A172 (cell line): Measurements from ENCODE around the gene SRSF1. TPM values are rescaled to one million over a fixed set of nuclear protein-coding genes. Genes with fewer than 3 reads are reported as not detected.
"Not testable (repeated sequence)": the region's sequence is repeated elsewhere in the genome, so short reads cannot be mapped to it uniquely, and the experiment has no call there.

ENCODE experiments used
- DNase-seq: peaks from one replicate; pipeline ENCODE4 v3.0.0-alpha.2; 2015; ENCODE audit warnings: low spot score
- total RNA-seq: library from RNA; depleted of rRNA; stranded (reverse); fragments of >200 nt; shearing (Covaris generic); gene quantifications from 2 replicates; pipeline ENCODE4 v1.2.3, GENCODE V29; 2014; rRNA removed

SRSF1 gene
- total RNA-seq, 1 experiment from 2014 or later, result 612 TPM

DNA sequence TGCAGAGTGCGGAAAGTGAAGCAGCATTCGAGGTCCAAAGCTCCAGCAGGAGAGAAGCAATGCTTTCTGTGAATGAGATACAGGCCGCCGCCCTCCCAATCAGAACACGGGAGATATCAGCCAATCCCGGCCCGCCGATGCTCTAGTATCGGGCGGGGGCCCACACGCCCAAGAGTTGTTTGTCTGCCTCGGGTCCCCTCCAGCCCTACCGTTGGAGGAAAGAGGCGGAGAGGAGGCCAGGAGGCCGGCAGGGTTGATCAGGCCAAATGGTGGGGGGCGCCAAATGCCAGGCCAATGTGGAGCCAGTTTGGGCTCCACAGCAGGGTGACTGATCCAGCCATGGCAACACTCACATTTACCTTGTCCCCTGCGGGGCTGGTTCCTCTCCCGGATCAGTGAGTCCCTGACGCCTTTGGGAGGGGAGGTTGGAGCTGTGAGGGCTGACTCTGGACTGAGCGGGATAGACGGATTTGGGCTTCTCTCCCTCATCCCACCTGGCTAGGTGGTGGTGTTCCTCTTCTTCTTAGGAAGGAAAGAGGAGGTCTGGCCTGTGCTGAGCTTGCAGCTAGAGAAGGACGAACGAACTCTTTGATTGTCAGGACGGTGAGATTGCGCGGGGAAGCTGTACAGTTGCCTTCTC lies 41.4 kb downstream of the SRSF1 start:
- no peak for DNase-seq

GRCh38 chr17:57963149-57963511 lies 43.9 kb downstream of the SRSF1 start:
- DNase-seq, result no peak

GRCh38 chr17:57962279-57963148 lies 44.5 kb downstream of the SRSF1 start:
- no peak for DNase-seq

- DNase-seq, result no peak
Observed at GRCh38 chr17:57959929-57960328, 47.1 kb downstream of the SRSF1 start.

- DNase-seq, result not testable (repeated sequence)
Observed at GRCh38 chr17:57958391-57958790, 48.7 kb downstream of the SRSF1 start.

DNA sequence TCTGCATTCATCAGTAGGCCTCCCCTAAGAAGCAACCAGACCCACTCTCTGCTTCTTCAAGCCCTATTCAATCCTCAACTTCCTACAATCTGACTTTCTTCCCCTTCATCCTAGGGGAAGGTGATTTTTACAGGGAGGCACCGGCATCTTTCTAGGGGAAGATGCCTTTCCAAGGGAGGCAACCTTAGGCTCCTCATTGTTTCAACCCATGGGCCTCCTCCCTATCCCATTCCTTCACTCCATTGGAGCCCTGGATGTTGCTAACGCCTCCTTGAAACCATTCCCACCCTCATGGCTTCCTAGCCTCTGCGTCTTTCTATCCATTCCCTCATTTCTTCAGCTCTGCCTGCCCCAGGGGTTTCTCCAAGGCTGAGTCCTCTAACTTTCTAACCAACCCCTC lies 49.2 kb downstream of the SRSF1 start:
- no peak for DNase-seq

DNA sequence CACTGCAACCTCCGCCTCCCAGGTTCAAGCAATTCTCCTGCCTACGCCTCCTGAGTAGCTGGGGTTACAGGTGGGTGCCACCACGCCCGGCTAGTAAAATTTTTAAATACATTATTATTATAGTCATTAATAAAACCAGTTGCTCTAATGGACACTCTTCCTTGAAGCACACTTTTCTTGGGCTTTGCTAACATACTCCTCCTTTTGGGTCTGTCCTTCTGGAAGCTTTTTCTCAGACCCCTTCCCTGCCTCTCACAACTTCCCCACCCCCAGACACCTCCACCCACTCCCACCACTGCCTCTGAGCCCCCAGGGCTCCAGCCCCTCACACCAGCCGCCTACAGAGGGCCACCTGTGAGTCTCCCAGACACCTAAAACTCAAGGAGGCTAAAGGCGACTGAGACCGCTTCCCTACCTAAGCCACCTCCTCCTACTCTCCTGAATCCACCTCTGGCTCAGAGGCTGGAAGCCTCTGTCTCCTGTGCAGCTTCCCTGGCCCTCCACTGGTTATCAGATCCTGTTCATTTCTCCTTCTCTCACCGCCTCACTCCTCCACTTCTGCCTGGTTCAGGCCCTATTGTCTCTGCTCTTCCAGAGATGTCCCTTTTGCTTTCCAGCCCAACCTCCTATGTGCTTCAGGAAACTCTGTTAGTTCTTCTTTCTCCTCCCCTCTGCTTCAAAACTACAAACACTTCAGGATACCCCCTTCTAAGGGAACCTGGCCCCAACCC lies 49.8 kb downstream of the SRSF1 start:
- DNase-seq, result no peak

GRCh38 chr17:57956291-57957119 lies 50.5 kb downstream of the SRSF1 start:
- no peak for DNase-seq

DNA sequence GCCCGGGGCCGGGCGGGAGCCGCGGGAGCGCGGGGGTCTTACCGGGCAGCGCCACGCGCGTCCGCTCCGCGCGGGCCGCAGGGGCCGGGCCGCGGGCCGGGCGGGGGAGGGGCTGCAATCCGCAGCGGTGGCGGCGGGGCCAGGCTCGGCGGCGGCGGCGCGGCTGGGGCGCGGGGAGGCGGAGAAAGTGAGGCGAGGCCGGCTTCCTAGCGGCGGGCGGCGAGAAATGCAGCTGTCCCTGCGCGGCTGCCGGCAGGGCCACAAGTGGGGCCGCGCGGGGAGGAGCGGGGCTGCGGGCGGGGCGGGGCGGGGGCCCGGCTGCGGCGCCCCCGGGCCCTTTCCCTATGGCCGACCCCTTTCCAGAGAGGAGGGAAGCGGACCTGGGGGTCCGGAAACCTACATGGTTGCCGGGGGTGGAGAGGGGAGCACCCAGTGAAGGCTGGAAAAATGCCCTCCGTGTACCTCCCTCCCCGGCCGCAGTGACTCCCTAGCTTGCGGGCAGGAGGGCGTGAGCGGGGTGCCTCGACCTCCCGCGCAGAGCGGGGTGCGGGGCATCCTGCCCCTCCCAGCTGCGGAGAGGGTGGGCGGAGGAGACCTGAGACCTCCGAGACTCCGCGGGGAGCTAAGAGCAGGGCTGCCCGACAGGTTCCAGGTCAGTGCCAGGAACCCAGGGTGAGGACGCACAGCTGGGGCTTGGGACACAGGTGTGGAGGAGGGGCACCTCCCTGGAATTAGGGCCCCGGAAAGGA lies 51.7 kb downstream of the SRSF1 start, which contains the start of gene CUEDC1:
Gene CUEDC1 (minus strand): TSS at position 230 of the 749 bp plus-strand sequence. CDS start 69,848 bp downstream, outside the sequence.
- DNase-seq, result no peak

DNA sequence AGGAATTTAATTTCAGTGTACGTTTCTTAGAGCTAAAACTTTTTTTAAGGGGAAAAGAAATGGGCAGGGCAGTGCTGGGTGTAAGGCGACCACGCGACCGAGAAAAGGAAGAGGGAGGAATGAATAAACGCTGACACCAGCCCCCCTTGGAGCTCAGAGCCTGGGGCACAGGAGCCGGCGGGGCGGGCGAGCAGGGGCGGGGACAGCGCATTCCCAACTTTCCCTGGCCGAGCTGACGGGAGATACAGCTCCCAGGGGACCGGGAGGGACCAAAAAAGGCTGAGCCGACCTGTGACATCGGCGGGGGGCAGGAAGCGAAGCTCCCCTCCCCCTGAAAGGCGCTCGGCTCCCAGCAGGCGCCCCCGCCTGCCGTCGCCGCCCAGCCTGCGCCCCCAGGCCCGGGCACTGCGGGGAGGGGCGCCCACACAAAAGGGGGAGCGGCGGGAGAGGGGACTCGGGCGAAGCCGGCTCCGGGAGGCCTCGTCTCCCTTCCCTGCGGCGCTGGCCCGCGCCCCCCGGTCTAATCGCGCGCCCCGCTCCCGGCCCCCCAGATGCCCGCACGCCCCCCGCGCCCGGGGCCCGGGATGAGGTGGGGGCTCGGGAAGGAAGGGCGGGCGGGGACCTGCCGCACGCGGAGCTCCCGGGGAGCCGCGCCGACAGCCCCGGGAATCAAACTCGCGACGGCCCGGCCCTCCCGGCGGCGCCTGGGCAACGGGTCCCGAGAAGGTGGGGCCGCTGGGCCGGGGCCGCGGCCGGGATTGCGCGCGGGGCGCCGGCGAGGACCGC lies 52.5 kb downstream of the SRSF1 start:
- DNase-seq, result peak; percentile 59

GRCh38 chr17:57953705-57954396 lies 53.2 kb downstream of the SRSF1 start:
- DNase-seq, result no peak

Other genes starting within 250 kb of the SRSF1 start
- 67.2 and 83.7 TPM in 2 replicates for gene MRPS23, start 157.2 kb downstream of the SRSF1 start, total RNA-seq
- gene CUEDC1, start 51.8 kb downstream of the SRSF1 start, total RNA-seq, result 8.0 and 11.6 TPM in 2 replicates
- 43.4 and 50.5 TPM in 2 replicates for gene VEZF1, start 19.0 kb downstream of the SRSF1 start, total RNA-seq
- 20.7 and 21.0 TPM in 2 replicates for gene DYNLL2, start 76.2 kb upstream of the SRSF1 start, total RNA-seq
- gene OR4D1, start 141.1 kb upstream of the SRSF1 start, total RNA-seq, result not detected in 2 replicates
- gene OR4D2, start 159.7 kb upstream of the SRSF1 start, total RNA-seq, result not detected in 2 replicates
- gene EPX, start 185.5 kb upstream of the SRSF1 start, total RNA-seq, result not detected in 2 replicates
- gene MKS1, start 212.0 kb upstream of the SRSF1 start, total RNA-seq, result 10.3 and 16.1 TPM in 2 replicates
- not detected in 2 replicates for gene LPO, start 231.3 kb upstream of the SRSF1 start, total RNA-seq